ENCODE measurements around the gene CNKSR3.

The CNKSR3 gene

GRCh38 chr6:154458565-154459470 is 51.7 kb downstream of the CNKSR3 start:
- DNase-seq, result no peak

GRCh38 chr6:154457881-154458284 is 52.6 kb downstream of the CNKSR3 start:
- no peak for DNase-seq

GRCh38 chr6:154457046-154457713 is 53.3 kb downstream of the CNKSR3 start:
- DNase-seq, result no peak

GRCh38 chr6:154453329-154453728 is 57.2 kb downstream of the CNKSR3 start:
- DNase-seq, result no peak

- peak in 1 of 56 donors; percentile 34 for DNase-seq
Measured at GRCh38 chr6:154450498-154450897, 60.0 kb downstream of the CNKSR3 start.

GRCh38 chr6:154448448-154449096 is 61.9 kb downstream of the CNKSR3 start:
- DNase-seq, result peak in 7 of 56 donors; percentile 3 to 57 (median 12)

GRCh38 chr6:154447954-154448353 is 62.5 kb downstream of the CNKSR3 start:
- no peak for DNase-seq

- no peak for DNase-seq
Measured at GRCh38 chr6:154446984-154447383, 63.5 kb downstream of the CNKSR3 start.

- DNase-seq, result no peak
Measured at GRCh38 chr6:154445417-154445816, 65.1 kb downstream of the CNKSR3 start.

- no peak for DNase-seq
Measured at GRCh38 chr6:154441995-154442310, 68.5 kb downstream of the CNKSR3 start.

- DNase-seq, result no peak
Measured at GRCh38 chr6:154440422-154441043, 70.0 kb downstream of the CNKSR3 start.

- no peak for DNase-seq
Measured at GRCh38 chr6:154440022-154440421, 70.5 kb downstream of the CNKSR3 start.

- DNase-seq, result no peak
Measured at GRCh38 chr6:154438882-154439415, 71.5 kb downstream of the CNKSR3 start.

GRCh38 chr6:154435400-154435945 is 75.0 kb downstream of the CNKSR3 start:
- no peak for DNase-seq

GRCh38 chr6:154434662-154435061 is 75.8 kb downstream of the CNKSR3 start:
- DNase-seq, result no peak

GRCh38 chr6:154433477-154434241 is 76.8 kb downstream of the CNKSR3 start:
- DNase-seq, result no peak

- DNase-seq, result no peak
Measured at GRCh38 chr6:154432533-154433476, 77.7 kb downstream of the CNKSR3 start.

- DNase-seq, result no peak
Measured at GRCh38 chr6:154430481-154430919, 80.0 kb downstream of the CNKSR3 start.

- DNase-seq, result no peak
Measured at GRCh38 chr6:154429711-154430110, 80.8 kb downstream of the CNKSR3 start.

Measured in amygdala (tissue), 56 donors.